ENCODE results near the gene SPANXA2.
"Not testable (repeated sequence)": the region's sequence is repeated elsewhere in the genome, so short reads cannot be mapped to it uniquely, and the experiment has no call there.

- TF ChIP-seq CTCF (IDR thresholded peaks at IDR 0.05; ENCODE audit: low read length); EZH2 (IDR thresholded peaks at IDR 0.05; ENCODE audit: borderline replicate concordance, low read length): not testable (repeated sequence)
These were observed 47.0 kb upstream of the SPANXA2 start for GRCh38 chrX:141542551-141542950.
